Stimulated activated naive CD4-positive, alpha-beta T cell treated with Interleukin-2 at 50 U/mL for 16 hours (primary cell): ENCODE data around the gene ATF6.
"Not testable (repeated sequence)": the region's sequence is repeated elsewhere in the genome, so short reads cannot be mapped to it uniquely, and the experiment has no call there.

ENCODE experiments used
- DNase-seq: peaks from one replicate; lab custom pipeline; 2025; lab: John Stamatoyannopoulos, UW

ATF6 gene

GRCh38 chr1:161782886-161783285 is 16.8 kb downstream of the ATF6 start:
- DNase-seq = no peak

DNA sequence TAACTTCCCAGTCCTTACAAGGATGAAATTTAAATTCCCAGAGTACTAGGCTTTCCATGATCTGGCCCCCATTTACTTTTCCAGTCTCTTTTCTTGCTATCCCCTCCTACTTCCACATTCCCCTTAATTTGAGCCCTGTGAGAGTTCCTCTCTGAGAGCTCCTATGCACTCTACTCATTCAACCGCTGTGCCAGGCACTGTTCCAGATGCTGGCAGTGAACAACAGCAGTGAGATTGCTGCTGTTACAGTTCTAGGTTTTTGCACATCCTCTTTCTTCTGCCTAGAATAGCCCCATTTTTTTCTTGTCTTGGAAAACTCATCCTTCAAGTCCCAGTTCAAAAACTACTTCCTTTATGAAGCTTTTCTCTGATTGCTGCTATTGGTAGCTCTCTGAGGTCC is 18.8 kb downstream of the ATF6 start:
- no peak for DNase-seq

DNA sequence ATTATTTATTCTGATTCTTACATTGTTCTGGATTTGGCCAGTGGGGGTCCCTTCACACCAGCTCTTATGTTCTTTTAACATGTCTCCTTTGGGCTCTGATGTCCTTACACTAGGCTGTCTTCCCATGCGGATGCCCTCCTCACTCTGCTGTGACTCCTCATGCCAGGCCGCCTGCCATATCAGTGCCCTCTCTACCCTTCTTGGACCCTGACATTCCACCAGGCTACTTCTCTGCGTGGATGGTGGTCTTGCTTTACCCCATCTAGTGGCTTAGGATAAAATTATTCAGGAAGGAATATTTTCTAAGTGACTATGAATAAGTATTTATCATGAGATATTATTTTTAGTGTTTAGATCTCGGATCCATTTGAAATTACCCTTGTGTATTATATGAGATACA is 21.2 kb downstream of the ATF6 start:
- no peak for DNase-seq

- no peak for DNase-seq
Measured at GRCh38 chr1:161790587-161791317, 24.6 kb downstream of the ATF6 start.

- no peak for DNase-seq
Measured at GRCh38 chr1:161791904-161792655, 26.0 kb downstream of the ATF6 start.

- no peak for DNase-seq
Measured at GRCh38 chr1:161792740-161793139, 26.6 kb downstream of the ATF6 start.

- DNase-seq = no peak
Measured at GRCh38 chr1:161799792-161800191, 33.7 kb downstream of the ATF6 start.

DNA sequence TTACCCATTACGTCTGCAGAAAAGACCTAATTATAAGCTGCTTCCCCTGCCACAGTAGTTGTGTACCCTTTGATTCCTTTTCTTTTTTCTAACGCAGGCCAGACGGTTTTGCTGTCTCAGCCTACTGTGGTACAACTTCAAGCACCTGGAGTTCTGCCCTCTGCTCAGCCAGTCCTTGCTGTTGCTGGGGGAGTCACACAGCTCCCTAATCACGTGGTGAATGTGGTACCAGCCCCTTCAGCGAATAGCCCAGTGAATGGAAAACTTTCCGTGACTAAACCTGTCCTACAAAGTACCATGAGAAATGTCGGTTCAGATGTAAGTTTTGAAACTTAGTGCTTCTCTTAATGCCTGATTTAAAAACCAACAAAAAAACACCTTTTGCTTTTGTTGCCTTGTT is 35.8 kb downstream of the ATF6 start:
- no peak for DNase-seq

DNA sequence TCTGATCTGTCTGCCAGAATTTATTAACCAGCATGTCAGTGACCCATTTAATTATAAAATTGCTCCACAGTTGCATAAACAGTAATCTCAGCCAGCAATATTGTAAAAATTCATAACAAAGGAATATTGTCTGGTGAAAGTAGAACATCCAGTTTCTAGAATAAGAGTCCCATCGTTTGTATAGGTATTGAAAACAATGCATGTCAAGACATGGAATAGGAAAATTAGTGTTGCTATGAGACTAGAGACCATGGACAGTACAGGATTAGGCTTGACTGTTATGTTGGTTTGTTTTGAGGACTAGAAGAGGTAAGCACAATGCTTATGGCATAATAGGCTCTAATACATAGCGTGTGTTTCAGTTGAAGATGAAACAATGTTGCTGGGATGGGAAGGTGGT is 37.1 kb downstream of the ATF6 start:
- DNase-seq = no peak

GRCh38 chr1:161805399-161806197 is 39.5 kb downstream of the ATF6 start:
- DNase-seq = no peak

DNA sequence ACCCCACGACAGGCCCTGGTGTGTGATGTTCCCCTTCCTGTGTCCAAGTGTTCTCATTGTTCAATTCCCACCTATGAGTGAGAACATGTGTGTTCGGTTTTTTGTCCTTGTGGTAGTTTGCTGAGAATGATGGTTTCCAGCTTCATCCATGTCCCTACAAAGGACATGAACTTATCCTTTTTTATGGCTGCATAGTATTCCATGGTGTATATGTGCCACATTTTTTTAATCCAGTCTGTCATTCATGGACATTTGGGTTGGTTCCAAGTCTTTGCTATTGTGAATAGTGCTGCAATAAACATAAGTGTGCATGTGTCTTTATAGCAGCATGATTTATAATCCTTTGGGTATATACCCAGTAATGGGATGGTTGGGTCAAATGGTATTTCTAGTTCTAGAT is 43.1 kb downstream of the ATF6 start:
- DNase-seq = not testable (repeated sequence)

DNA sequence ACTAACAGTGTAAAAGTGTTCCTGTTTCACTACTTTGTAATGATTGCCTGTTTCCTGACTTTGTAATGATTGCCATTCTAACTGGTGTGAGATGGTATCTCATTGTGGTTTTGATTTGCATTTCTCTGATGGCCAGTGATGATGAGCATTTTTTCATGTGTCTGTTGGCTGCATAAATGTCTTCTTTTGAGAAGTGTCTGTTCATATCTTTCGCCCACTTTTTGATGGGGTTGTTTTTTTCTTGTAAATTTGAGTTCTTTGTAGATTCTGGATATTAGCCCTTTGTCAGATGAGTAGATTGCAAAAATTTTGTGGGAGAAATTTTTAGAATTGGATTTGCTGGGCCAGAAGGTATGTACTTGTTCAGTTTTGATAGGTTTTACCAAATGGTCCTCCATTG is 43.5 kb downstream of the ATF6 start:
- DNase-seq = not testable (repeated sequence)

DNA sequence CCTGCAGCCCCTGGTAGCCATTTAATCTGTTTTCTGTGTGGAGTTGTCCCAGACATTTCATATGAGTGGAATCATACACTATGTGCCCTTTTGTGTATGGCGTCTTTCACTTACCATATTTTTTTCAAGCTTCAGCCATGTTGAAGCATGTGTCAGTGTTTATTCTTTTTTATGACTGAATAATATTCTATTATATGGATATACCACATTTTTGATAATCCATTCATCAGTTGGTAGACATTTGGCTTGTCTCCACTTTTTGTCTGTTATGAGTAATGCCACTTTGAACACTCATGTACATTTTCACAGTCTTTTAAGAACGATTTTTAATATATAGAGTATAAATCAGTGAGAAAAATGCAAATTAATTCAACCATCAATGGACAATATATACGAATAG is 44.7 kb downstream of the ATF6 start:
- DNase-seq = no peak

GRCh38 chr1:161816201-161816600 is 50.1 kb downstream of the ATF6 start:
- no peak for DNase-seq

DNA sequence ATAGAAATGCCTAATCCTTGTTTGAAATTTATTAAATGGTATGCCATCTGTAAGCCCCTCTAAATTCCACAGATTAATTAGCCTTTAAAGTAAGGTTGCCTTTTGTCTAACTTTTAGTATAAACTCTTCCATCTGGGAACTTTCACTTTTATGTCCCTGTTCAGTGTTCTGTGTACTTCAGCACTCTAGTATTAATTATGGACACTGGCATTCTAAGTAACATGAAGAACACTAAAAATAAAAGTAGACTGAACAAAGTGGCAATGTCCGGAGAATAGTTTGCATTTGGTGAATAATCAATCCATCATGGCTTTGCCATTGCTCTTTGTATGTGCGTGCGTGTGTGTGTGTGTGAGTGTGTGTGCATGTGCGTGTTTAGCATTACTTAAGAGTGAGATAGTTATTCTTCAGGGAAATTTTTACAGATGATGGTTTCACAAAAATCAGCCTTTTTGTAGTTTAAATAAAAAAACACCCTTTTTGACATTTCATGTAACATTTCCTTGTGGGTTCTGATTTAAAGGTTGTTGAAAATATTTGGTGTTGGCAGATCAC is 51.1 kb downstream of the ATF6 start:
- DNase-seq = no peak

DNA sequence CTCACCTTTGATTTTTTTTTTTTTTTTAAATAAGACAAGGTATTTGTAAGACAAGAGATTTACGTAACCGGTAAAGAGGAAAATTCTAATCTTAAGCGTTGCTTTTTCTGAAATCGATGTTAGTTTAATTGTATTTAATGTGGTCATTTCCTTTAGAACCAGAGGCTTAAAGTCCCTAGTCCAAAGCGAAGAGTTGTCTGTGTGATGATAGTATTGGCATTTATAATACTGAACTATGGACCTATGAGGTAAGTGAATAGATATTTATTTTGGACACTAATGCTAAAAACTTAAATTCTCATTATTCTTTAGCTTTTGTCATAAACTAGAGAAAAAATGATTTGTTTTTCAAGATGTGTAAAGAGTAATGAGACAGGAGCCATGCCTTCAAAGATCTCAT is 54.8 kb downstream of the ATF6 start:
- no peak for DNase-seq

- no peak for DNase-seq
Measured at GRCh38 chr1:161824618-161825017, 58.5 kb downstream of the ATF6 start.

DNA sequence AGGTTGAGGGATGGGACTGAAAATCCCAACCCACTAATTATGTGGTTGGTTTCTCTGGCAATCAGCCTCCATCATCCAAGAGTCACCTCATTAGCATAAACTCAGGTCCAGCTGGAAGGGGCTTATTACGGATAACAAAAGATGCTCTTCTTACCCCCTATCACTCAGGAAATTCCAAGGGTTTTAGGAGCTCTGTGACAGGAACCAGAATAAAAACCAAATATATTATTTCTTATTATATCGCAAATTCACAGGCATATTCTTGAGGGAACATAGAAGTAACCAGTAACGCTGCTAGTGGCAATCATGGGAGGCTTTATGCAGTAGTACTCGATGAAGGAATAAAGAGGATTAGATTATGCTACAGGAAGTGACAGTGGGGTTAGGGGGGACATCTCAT is 59.7 kb downstream of the ATF6 start:
- DNase-seq = no peak

- DNase-seq = no peak
Measured at GRCh38 chr1:161826478-161826877, 60.4 kb downstream of the ATF6 start.

GRCh38 chr1:161827786-161828185 is 61.7 kb downstream of the ATF6 start:
- DNase-seq = no peak

DNA sequence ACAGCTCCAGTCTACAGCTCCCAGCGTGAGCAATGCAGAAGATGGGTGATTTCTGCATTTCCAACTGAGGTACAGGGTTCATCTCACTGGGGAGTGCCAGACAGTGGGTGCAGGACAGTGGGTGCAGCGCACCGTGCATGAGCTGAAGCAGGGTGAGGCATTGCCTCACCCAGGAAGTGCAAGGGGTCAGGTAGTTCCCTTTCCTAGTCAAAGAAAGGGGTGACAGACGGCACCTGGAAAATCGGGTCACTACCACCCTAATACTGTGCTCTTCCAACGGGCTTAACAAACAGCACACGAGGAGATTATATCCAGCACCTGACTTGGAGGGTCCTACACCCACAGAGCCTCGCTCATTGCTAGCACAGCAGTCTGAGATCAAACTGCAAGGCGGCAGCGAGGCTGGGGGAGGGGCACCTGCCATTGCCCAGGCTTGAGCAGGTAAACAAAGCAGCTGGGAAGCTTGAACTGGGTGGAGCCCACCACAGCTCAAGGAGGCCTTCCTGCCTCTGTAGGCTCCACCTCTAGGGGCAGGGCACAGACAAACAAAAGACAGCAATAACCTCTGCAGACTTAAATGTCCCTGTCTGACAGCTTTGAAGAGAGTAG is 66.3 kb downstream of the ATF6 start:
- DNase-seq = not testable (repeated sequence)

DNA sequence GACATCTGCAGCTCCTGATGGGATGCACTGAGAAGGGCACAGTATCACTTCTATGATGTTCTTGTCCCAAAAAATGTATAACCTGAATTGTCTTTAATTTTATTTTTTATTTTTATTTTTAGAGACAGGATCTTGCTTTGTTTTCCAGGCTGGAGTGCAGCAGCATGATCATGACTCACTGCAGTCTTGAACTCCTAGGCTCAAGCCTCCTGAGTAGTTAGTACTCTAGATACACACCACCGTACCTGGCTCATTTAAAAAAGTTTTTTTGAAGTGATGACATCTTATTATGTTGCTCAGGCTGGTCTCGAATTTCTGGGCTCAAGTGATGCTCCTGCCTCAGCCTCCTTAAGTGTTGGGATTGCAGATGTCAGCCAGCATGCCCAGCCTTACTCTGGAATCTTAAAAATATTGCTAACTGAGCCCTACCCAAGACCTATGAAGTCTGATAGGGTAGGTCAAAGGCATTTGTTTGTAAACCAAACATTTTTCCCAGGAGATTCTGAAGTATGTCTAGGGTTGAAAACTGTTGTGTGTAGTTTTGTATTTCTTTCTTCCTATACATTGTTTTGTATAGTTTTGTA is 68.9 kb downstream of the ATF6 start:
- no peak for DNase-seq
